Karpas-422 (cell line): ENCODE data around the gene OTX2. TPM values are rescaled to one million over a fixed set of nuclear protein-coding genes. Genes with fewer than 3 reads are reported as not detected.

ENCODE experiments used
- DNase-seq: peaks from one replicate; pipeline ENCODE4 v3.0.0-alpha.2; 2015
- H2AFZ ChIP-seq: fragments of 200-600 bp; sonication (generic); 2 replicates; pipeline ENCODE4 v1.6.1; 2014; ENCODE audit warnings: antibody characterized with exemption, low read length, mixed read lengths
- H3K27ac ChIP-seq: fragments of 200-600 bp; sonication (generic); 2 replicates; pipeline ENCODE4 v1.5.1; 2014; ENCODE audit warnings: mild to moderate bottlenecking, low read length, moderate library complexity
- H3K27me3 ChIP-seq: fragments of 200-600 bp; sonication (generic); 2 replicates; pipeline ENCODE4 v1.6.1; 2014; ENCODE audit warnings: low read length, mixed read lengths
- H3K36me3 ChIP-seq: fragments of 200-600 bp; sonication (generic); 2 replicates; pipeline ENCODE4 v1.6.1; 2014; ENCODE audit warnings: low read length, mixed read lengths; ENCODE audit not compliant: insufficient read depth
- H3K4me1 ChIP-seq: fragments of 200-600 bp; sonication (generic); 2 replicates; pipeline ENCODE4 v1.6.1; 2014; ENCODE audit warnings: mild to moderate bottlenecking, low read length, mixed read lengths
- H3K4me2 ChIP-seq: fragments of 200-600 bp; sonication (generic); 2 replicates; pipeline ENCODE4 v1.6.1; 2014; ENCODE audit warnings: low read length, low read depth, mild to moderate bottlenecking; ENCODE audit not compliant: poor library complexity, severe bottlenecking
- H3K4me3 ChIP-seq: fragments of 200-600 bp; sonication (generic); 2 replicates; pipeline ENCODE4 v1.5.1; 2014; ENCODE audit warnings: mild to moderate bottlenecking, antibody characterized with exemption, low read length, mixed read lengths
- H3K79me2 ChIP-seq: fragments of 200-600 bp; sonication (generic); 2 replicates; pipeline ENCODE4 v1.6.1; 2014; ENCODE audit warnings: mild to moderate bottlenecking, low read length, mixed read lengths
- H3K9ac ChIP-seq: fragments of 200-600 bp; sonication (generic); 2 replicates; pipeline ENCODE4 v1.6.0; 2014; ENCODE audit warnings: low read length
- H3K9me2 ChIP-seq: fragments of 200-600 bp; sonication (generic), shearing (Covaris generic); replicated peaks from 2 replicates; pipeline ENCODE4 v1.6.0; 2014; ENCODE audit warnings: mild to moderate bottlenecking, low read length, moderate library complexity; ENCODE audit not compliant: insufficient read depth
- H3K9me3 ChIP-seq: fragments of 300-700, 200-600 bp; sonication (generic); 2 replicates; pipeline ENCODE4 v1.6.1; 2014; ENCODE audit warnings: low read length, mixed read lengths
- H4K20me1 ChIP-seq: fragments of 200-600 bp; sonication (generic); 2 replicates; pipeline ENCODE4 v1.6.1; 2014; ENCODE audit warnings: mild to moderate bottlenecking, antibody characterized with exemption, low read length, low read depth; ENCODE audit not compliant: insufficient read depth
- total RNA-seq: library from RNA; depleted of rRNA; stranded (reverse); fragments of >200 nt; shearing (Covaris generic); gene quantifications from 2 replicates; pipeline ENCODE4 v1.2.3, GENCODE V29; 2014; ENCODE audit warnings: low replicate concordance

OTX2 gene
- total RNA-seq, 1 experiment from 2014 or later = not detected

DNA sequence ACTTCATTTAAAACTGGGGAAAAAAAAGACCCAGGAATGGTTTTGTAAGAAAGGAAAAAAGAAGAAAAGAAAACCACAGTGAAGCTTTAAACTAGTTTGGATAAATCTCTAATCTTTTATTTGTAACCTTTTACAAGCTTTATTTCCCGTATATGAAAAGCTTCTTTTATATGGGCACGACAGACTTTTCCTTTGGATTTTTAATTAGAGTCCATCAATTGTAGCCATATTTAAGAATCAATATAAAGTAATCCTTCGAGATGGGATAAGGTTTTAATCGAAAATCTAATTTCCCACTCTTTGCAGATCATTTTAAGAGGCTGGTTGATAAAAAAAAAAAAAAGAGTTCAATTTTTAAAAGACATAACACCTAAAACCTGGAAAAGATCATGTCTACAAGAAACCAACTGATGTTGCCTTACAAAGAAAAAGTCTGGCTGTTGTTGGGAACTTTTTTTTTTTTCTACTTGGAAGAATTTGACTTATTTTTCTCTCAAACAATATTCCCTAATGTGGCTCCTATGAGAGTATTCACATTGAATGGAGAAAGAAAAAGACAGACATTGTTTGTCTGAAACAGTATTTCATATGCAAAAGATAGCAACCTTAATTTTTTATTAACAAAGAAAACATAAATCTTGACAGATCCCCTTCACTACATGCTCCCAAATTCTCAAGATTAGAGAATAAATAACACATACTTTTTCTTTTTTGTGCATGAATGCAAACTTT lies 4.9 kb upstream of the OTX2 start:
- no peak overlapping the region for H3K4me2 ChIP-seq
- no peaks in the 10 kb centered on the region for H3K9me2 ChIP-seq
- no peak for DNase-seq
- no peak overlapping the region for H3K9ac ChIP-seq
- no peak overlapping the region for H2AFZ ChIP-seq
- no peaks in the 10 kb centered on the region for H4K20me1 ChIP-seq
- H3K4me3 ChIP-seq = no peak overlapping the region
- H3K4me1 ChIP-seq = no peaks in the 10 kb centered on the region
- H3K9me3 ChIP-seq = no peaks in the 10 kb centered on the region
- H3K27me3 ChIP-seq = no peaks in the 10 kb centered on the region
- no peak overlapping the region for H3K27ac ChIP-seq
- H3K79me2 ChIP-seq = no peaks in the 10 kb centered on the region
- H3K36me3 ChIP-seq = no peaks in the 10 kb centered on the region

DNA sequence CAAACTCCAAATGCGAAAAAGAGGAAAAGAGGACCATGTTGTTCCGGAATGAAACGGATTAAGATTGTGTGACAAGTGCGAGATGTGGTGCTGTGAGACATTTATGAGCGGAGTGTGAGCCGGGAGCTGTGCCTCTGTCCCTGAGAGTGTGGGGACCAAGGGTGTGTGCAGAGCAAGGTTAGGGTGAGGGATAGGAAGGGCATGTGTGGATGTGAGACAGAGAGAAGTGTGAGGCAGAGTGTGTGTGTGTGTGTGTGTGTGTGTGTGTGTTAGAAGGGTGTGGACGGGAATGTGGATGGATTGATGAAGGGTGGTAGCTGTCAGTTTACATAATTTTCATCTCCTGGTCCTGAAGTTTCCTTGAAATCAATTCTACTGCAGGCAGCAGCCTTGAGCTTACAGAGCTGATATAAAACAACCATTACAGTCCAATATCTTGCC lies 4.3 kb upstream of the OTX2 start:
- no peaks in the 10 kb centered on the region for H3K36me3 ChIP-seq
- no peak overlapping the region for H2AFZ ChIP-seq
- no peak overlapping the region for H3K9ac ChIP-seq
- H3K4me2 ChIP-seq = no peak overlapping the region
- H3K27ac ChIP-seq = no peak overlapping the region
- no peak overlapping the region for H3K4me3 ChIP-seq
- DNase-seq = no peak
- no peaks in the 10 kb centered on the region for H3K9me2 ChIP-seq
- no peaks in the 10 kb centered on the region for H3K27me3 ChIP-seq
- H3K9me3 ChIP-seq = no peaks in the 10 kb centered on the region
- H4K20me1 ChIP-seq = no peaks in the 10 kb centered on the region
- H3K79me2 ChIP-seq = no peaks in the 10 kb centered on the region
- H3K4me1 ChIP-seq = no peaks in the 10 kb centered on the region

- no peaks in the 10 kb centered on the region for H3K27me3 ChIP-seq
Observed at GRCh38 chr14:56813143-56813551, 2.9 kb upstream of the OTX2 start.

GRCh38 chr14:56812364-56813141 lies 2.3 kb upstream of the OTX2 start:
- Histone ChIP-seq H3K4me3 (no peak overlapping the region), H2AFZ (no peak overlapping the region), H3K27me3 (no peaks in the 10 kb centered on the region), H3K4me2 (no peak overlapping the region), H3K9me3 (no peaks in the 10 kb centered on the region), H3K9me2 (no peaks in the 10 kb centered on the region), H3K79me2 (no peaks in the 10 kb centered on the region), H3K36me3 (no peaks in the 10 kb centered on the region), H4K20me1 (no peaks in the 10 kb centered on the region), H3K9ac (no peak overlapping the region), H3K27ac (no peak overlapping the region), H3K4me1 (no peaks in the 10 kb centered on the region)
- DNase-seq = no peak

More at GRCh38 chr14:56813143-56813551, 2.9 kb upstream of the OTX2 start:
- no peak for DNase-seq
- Histone ChIP-seq H4K20me1 (no peaks in the 10 kb centered on the region), H3K27ac (no peak overlapping the region), H3K9me3 (no peaks in the 10 kb centered on the region), H3K4me1 (no peaks in the 10 kb centered on the region), H3K79me2 (no peaks in the 10 kb centered on the region), H3K36me3 (no peaks in the 10 kb centered on the region), H3K4me3 (no peak overlapping the region), H3K9ac (no peak overlapping the region), H3K9me2 (no peaks in the 10 kb centered on the region), H3K4me2 (no peak overlapping the region), H2AFZ (no peak overlapping the region)

DNA sequence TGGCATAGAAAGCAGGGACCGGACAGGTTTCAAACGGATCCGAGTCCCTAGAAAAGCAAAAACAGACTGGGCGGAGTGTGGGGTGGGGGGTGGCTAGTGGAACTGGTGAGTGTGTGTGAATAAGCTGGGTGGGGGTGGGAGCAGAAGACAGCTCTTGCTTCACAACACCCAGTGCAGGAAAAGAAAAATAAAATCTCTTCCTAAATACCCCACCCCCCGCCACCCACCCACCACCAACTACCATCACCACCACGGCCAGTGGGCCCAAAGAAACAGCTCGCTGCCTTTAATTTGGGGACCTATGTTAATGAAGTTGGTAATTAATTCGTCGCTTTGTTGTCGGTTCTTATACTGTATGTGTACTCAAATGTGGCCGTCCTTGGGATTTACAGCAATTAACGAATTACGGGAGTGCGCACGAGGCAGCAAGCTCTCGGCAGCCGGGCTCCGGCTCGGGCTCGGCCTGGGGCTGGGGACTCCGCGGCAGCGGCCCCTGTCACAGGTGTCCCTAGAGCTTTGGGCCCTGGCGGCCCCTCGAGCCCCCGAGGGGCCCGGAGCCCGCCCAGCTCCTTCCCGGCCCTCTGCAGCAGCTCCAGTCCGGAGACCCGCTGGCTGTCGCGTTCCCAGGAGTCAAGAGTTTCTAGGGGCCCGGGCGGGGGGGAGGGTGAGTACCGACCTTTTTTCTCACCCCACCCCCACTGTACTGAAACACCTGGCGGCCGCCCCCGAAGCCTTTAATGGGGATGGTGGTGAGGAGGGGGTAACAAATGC lies 1.5 kb upstream of the OTX2 start:
- Histone ChIP-seq H2AFZ (no peak overlapping the region), H3K27ac (no peak overlapping the region), H3K9me2 (no peaks in the 10 kb centered on the region), H3K4me2 (no peak overlapping the region), H3K4me1 (no peaks in the 10 kb centered on the region), H3K36me3 (no peaks in the 10 kb centered on the region), H4K20me1 (no peaks in the 10 kb centered on the region), H3K4me3 (no peak overlapping the region), H3K79me2 (no peaks in the 10 kb centered on the region), H3K9me3 (no peaks in the 10 kb centered on the region), H3K27me3 (no peaks in the 10 kb centered on the region), H3K9ac (no peak overlapping the region)
- DNase-seq = no peak

DNA sequence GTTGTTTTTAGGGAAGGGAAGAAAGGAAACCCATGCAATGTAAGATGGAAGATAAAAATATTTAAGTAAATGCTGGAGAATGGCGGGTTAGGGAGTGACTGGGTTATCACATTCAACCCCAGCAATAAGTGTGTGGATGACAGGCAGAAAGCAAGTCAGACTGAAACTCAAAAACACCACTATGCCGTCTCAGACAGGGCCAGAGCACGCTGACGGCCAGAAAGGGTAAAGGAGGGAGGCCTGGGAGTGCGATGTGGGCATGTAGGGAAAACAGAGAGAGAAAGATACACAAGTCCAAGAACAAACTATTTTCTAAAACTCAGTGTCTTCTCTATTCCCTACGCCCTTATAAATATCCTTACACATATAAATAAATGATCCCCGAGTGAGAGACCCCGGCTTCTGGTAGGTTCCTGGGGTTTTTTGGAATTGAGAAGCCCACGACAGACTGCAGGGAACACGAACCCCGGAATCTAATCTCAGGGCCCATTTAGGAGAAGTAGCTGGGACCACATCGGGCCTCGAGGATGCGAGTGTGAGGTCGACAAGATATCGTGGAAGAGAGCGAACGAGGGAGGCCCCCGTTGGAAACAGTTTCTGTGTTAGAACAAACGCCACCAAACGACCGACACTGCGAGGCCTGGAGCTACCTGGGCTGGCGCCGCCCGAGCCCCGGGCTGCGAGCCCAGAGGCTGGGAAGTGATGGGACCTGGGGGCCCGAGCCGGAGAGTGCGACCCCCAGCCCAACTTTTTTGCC lies 735 bp upstream of the OTX2 start:
- no peak for DNase-seq
- H3K9me3 ChIP-seq = no peaks in the 10 kb centered on the region
- H3K4me1 ChIP-seq = no peaks in the 10 kb centered on the region
- H3K9me2 ChIP-seq = no peaks in the 10 kb centered on the region
- H3K27ac ChIP-seq = no peak overlapping the region
- no peaks in the 10 kb centered on the region for H3K36me3 ChIP-seq
- H3K4me3 ChIP-seq = no peak overlapping the region
- H3K27me3 ChIP-seq = no peaks in the 10 kb centered on the region
- H3K4me2 ChIP-seq = no peak overlapping the region
- H3K9ac ChIP-seq = no peak overlapping the region
- H4K20me1 ChIP-seq = no peaks in the 10 kb centered on the region
- no peak overlapping the region for H2AFZ ChIP-seq
- H3K79me2 ChIP-seq = no peaks in the 10 kb centered on the region

- no peak overlapping the region for H3K27ac ChIP-seq
- no peaks in the 10 kb centered on the region for H4K20me1 ChIP-seq
- no peaks in the 10 kb centered on the region for H3K4me1 ChIP-seq
- no peaks in the 10 kb centered on the region for H3K79me2 ChIP-seq
- H3K9ac ChIP-seq = no peak overlapping the region
- no peaks in the 10 kb centered on the region for H3K9me2 ChIP-seq
- no peaks in the 10 kb centered on the region for H3K27me3 ChIP-seq
- H3K36me3 ChIP-seq = no peaks in the 10 kb centered on the region
- no peak overlapping the region for H3K4me3 ChIP-seq
- no peak overlapping the region for H3K4me2 ChIP-seq
- no peak for DNase-seq
- H2AFZ ChIP-seq = no peak overlapping the region
- no peaks in the 10 kb centered on the region for H3K9me3 ChIP-seq
Observed at GRCh38 chr14:56809270-56810146, 771 bp downstream of the OTX2 start.
